K562 treated with DMSO at 1 percent for 24 hours (cell line): ENCODE measurements around the gene IFNA16. TPM values are rescaled to one million over a fixed set of nuclear protein-coding genes. Genes with fewer than 3 reads are reported as not detected.

Source experiments
- total RNA-seq: library from RNA; unstranded; fragments of 300-600 nt; gene quantifications from 2 replicates; pipeline ENCODE4 v1.2.3, GENCODE V29; 2022; ENCODE audit warnings: low read depth; ENCODE audit not compliant: insufficient read depth

The IFNA16 gene
- not detected in 2 replicates for total RNA-seq

DNA sequence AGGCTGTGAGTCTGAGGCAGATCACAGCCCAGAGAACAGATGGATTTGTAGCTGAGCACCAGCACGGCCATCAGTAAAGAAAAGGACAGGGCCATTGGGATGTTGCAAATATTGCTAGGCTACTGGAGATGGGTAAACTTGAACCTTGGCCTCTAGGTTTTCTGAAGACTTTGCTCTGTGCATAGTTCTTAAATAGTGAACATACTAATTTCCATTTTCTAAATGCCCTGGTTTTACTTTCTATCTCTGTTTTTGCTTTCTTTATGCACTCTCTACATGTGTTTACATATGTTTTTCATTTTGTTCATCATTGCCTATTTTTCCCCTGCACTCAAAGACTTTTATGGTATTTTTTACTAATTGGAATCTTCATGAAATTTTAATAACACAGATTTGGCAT is at the start of gene IFNA16:
Gene IFNA16, minus strand, starts transcription at position 101 of the 400 bp plus-strand sequence. Its CDS starts 6 bp downstream, at position 95.

DNA sequence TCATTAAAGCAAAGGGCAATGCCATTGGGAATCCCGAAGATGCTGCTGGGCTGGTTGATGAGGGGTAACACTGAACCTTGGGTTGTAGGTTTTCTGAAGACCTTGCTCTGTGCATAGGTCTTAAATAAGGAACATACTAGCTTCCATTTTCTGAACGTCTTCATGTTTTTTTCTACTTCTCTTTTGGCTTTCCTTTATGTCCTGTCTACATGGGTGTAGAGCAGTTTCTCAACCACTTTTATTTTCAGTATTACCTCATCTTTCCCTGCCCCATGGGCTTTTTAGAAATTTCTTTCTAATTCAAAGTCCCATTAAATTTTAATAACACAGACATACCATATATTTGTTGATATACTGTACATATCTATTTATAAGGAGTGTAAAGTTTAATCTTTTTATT is 22.8 kb upstream of the IFNA16 start, which contains the start of gene IFNA14:
Gene IFNA14, minus strand, starts transcription at position 95 of the 400 bp plus-strand sequence. Its CDS starts 70 bp downstream, at position 25.

DNA sequence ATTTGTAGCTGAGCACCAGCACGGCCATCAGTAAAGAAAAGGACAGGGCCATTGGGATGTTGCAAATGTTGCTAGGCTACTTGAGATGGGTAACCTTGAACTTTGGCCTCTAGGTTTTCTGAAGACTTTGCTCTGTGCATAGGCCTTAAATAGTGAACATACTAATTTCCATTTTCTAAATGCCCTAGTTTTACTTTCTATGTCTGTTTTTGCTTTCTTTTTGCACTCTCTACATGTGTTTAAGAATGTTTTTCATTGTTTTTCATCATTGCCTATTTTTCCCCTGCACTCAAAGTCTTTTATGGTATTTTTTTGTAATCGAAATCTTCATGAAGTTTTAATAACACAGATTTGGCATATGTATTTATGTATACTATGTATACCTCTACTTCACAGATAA is 11.0 kb upstream of the IFNA16 start, which contains the start of gene IFNA17:
Gene IFNA17, minus strand, starts transcription at position 101 of the 400 bp plus-strand sequence. Its CDS starts 49 bp downstream, at position 52.

DNA sequence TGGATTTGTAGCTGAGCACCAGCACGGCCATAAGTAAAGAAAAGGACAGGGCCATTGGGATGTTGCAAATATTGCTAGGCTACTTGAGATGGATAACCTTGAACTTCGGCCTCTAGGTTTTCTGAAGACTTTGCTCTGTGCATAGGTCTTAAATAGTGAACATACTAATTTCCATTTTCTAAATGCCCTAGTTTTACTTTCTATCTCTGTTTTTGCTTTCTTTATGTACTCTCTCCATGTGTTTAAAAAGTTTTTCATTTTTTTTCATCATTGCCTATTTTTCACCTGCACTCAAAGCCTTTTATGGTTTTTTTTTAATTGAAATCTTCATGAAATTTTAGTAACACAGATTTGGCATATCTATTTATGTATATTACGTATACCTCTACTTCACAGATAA is 10.1 kb downstream of the IFNA16 start, which contains the start of gene IFNA10:
Gene IFNA10, minus strand, starts transcription at position 101 of the 400 bp plus-strand sequence. Its CDS starts 46 bp downstream, at position 55.

DNA sequence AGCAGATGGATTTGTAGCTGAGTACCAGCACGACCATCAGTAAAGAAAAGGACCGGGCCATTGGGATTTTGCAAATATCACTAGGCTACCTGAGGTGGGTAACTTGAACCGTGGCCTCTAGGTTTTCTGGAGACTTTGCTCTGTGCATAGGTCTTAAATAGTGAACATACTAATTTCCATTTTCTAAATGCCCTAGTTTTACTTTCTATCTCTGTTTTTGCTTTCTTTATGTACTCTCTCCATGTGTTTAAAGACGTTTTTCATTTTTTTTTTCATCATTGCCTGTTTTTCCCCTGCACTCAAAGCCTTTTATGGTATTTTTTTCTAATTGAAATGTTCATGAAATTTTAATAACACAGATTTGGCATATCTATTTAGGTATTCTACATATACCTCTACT is 15.0 kb downstream of the IFNA16 start, which contains the start of gene IFNA7:
Gene IFNA7, minus strand, starts transcription at position 101 of the 400 bp plus-strand sequence. Its CDS starts 40 bp downstream, at position 61.

DNA sequence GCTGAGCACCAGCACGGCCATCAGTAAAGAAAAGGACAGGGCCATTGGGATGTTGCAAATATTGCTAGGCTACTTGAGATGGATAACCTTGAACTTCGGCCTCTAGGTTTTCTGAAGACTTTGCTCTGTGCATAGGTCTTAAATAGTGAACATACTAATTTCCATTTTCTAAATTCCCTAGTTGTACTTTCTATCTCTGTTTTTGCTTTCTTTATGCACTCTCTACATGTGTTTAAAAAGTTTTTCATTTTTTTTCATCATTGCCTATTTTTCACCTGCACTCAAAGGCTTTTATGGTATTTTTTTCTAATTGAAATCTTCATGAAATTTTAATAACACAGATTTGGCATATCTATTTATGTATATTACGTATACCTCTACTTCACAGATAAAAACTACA is 29.6 kb downstream of the IFNA16 start, which contains the start of gene IFNA4:
Gene IFNA4, minus strand, starts transcription at position 101 of the 400 bp plus-strand sequence. Its CDS starts 56 bp downstream, at position 45.

DNA sequence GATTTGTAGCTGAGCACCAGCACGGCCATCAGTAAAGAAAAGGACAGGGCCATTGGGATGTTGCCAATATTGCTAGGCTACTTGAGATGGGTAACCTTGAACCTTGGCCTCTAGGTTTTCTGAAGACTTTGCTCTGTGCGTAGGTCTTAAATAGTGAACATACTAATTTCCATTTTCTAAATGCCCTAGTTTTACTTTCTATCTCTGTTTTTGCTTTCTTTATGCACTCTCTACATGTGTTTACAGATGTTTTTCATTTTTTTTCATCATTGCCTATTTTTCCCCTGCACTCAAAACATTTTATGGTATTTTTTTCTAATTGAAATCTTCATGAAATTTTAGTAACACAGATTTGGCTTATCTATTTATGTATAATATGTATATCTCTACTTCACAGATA is 50.6 kb downstream of the IFNA16 start, which contains the start of gene IFNA21:
Gene IFNA21, minus strand, starts transcription at position 101 of the 400 bp plus-strand sequence. Its CDS starts 48 bp downstream, at position 53.

Other genes with a start within 250 kb of the IFNA16 start
- gene HACD4, start 185.7 kb downstream of the IFNA16 start, total RNA-seq: not detected in 2 replicates
- not detected in 2 replicates for gene IFNB1, start 139.4 kb downstream of the IFNA16 start, total RNA-seq
- gene IFNW1, start 75.5 kb downstream of the IFNA16 start, total RNA-seq: not detected in 2 replicates
- gene IFNA21, start 50.7 kb downstream of the IFNA16 start, total RNA-seq: not detected in 2 replicates
- not detected in 2 replicates for gene IFNA4, start 29.7 kb downstream of the IFNA16 start, total RNA-seq
- gene IFNA7, start 15.1 kb downstream of the IFNA16 start, total RNA-seq: not detected in 2 replicates
- not detected in 2 replicates for gene IFNA10, start 10.2 kb downstream of the IFNA16 start, total RNA-seq
- gene IFNA17, start 10.9 kb upstream of the IFNA16 start, total RNA-seq: not detected in 2 replicates
- not detected in 2 replicates for gene IFNA14, start 22.7 kb upstream of the IFNA16 start, total RNA-seq
- not detected in 2 replicates for gene IFNA5, start 88.0 kb upstream of the IFNA16 start, total RNA-seq
- gene KLHL9, start 118.1 kb upstream of the IFNA16 start, total RNA-seq: not detected in 2 replicates
- gene IFNA6, start 133.6 kb upstream of the IFNA16 start, total RNA-seq: not detected in 2 replicates
- not detected in 2 replicates for gene IFNA13, start 150.7 kb upstream of the IFNA16 start, total RNA-seq
- gene IFNA2, start 168.1 kb upstream of the IFNA16 start, total RNA-seq: not detected in 2 replicates
- not detected in 2 replicates for gene IFNA8, start 191.8 kb upstream of the IFNA16 start, total RNA-seq
- gene IFNA1, start 223.1 kb upstream of the IFNA16 start, total RNA-seq: not detected in 2 replicates